NT2/D1 (cell line): ENCODE measurements around the gene FBH1.

Source experiments
- YY1 ChIP-seq: IDR thresholded peaks from 2 replicates; pipeline ENCODE4 v1.6.1; 2011; ENCODE audit not compliant: insufficient read length, insufficient read depth
- ZNF274 ChIP-seq: IDR thresholded peaks from 2 replicates; pipeline ENCODE4 v1.6.1; 2011; ENCODE audit warnings: mild to moderate bottlenecking, low read depth, low read length

- TF ChIP-seq ZNF274: no peak
- no peak for TF ChIP-seq YY1
These were observed 68.6 kb downstream of the FBH1 start for GRCh38 chr10:5958675-5959074.
